ENCODE results near the gene FHL5. TPM values are rescaled to one million over a fixed set of nuclear protein-coding genes. Genes with fewer than 3 reads are reported as not detected.

The FHL5 gene
- 0.92 TPM for total RNA-seq

GRCh38 chr6:96562886-96563285, at the start of gene FHL5:
Gene FHL5, plus strand, starts transcription at chr6:96563128. Its CDS starts 40,486 bp downstream, at chr6:96603614.

GRCh38 chr6:96521644-96522464, 41.1 kb upstream of the FHL5 start, which contains the start of gene UFL1:
Gene UFL1, plus strand, starts transcription at chr6:96521806. Its CDS starts 68 bp downstream, at chr6:96521874.

Small RNAs within 50 kb of the gene (small RNA-seq; reads per million reads assigned to genes)
- gene RNU4-70P, result 0.08 reads per million

Other genes starting within 250 kb of the FHL5 start
- gene UFL1, start 41.3 kb upstream of the FHL5 start, total RNA-seq, result 28.6 TPM

Data from diencephalon (tissue), 1 donor.